OCI-LY3 (cell line): Measurements from ENCODE around the gene SPDYE1.

ENCODE experiments used
- CTCF ChIP-seq: fragments of 200-600, 300-600 bp; sonication (generic); IDR thresholded peaks from 2 replicates; pipeline ENCODE4 v1.5.1; 2014; ENCODE audit warnings: antibody characterized with exemption, low read length, low read depth
- EZH2phosphoT487 ChIP-seq: fragments of 200-600 bp; shearing (Covaris generic); IDR thresholded peaks from 2 replicates; pipeline ENCODE4 v1.6.1; 2018; ENCODE audit warnings: antibody characterized with exemption, mixed run types, low read depth

DNA sequence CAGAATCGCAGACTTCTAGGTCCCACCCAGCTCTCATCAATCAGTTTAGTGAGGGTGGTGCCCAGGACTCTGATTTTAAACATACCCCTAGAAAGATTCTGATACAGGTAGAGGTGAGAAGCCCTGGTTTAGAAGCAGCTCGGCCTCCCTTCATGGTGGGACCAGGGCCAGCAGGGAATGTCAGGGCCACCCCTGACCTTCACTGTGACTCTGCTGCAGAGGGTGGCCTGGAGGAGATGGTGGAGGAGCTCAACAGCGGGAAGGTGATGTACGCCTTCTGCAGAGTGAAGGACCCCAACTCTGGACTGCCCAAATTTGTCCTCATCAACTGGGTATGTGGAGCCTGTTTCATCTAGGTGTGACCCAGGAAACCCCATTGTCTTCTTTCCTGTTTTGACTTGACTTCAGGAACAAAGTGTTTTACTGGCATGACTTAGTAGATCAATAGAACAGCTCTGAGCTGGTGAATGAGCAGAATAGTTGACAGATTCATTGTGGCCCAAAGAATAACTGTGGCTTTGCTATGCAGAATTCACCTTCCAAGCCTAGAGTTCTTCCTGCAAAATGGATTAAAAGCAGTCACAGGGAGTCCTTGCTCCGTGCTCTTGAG lies 54.0 kb downstream of the SPDYE1 start:
- TF ChIP-seq CTCF (no peak), EZH2phosphoT487 (no peak)
